ENCODE measurements around the gene UBE3B.
"Not testable (repeated sequence)": the region's sequence is repeated elsewhere in the genome, so short reads cannot be mapped to it uniquely, and the experiment has no call there.

The UBE3B gene

GRCh38 chr12:109439181-109439580 lies 38.3 kb upstream of the UBE3B start:
- H3K4me3 ChIP-seq (ENCODE audit: low read length), result no peak overlapping the region
- H3K27me3 ChIP-seq (ENCODE audit: control insufficient read depth, low read length), result no peaks in the 10 kb centered on the region
- H3F3A ChIP-seq (ENCODE audit: control insufficient read depth, insufficient read depth), result no peaks in the 10 kb centered on the region
- no peaks in the 10 kb centered on the region for H3K9me2 ChIP-seq (replicated peaks; ENCODE audit: control insufficient read depth, low read length)
- no peaks in the 10 kb centered on the region for H3K4me1 ChIP-seq (ENCODE audit: control insufficient read depth, low read length)
- no peak overlapping the region for H3K4me2 ChIP-seq (ENCODE audit: low read length)
- no peaks in the 10 kb centered on the region for H3K79me2 ChIP-seq (ENCODE audit: control insufficient read depth, low read length)
- no peaks in the 10 kb centered on the region for H4K20me1 ChIP-seq (ENCODE audit: control insufficient read depth, insufficient read depth, low read depth, low read length)
- H3K27ac ChIP-seq (ENCODE audit: low read depth, low read length), result no peak overlapping the region
- TF ChIP-seq CTCF (IDR thresholded peaks at IDR 0.05; ENCODE audit: low read depth, low read length, poor library complexity, severe bottlenecking) (no peak), EZH2phosphoT487 (IDR thresholded peaks at IDR 0.05; ENCODE audit: borderline replicate concordance, low read length) (no peak)
- no peaks in the 10 kb centered on the region for H3K9me3 ChIP-seq (ENCODE audit: control insufficient read depth, insufficient read depth, low read length)
- H3K36me3 ChIP-seq (ENCODE audit: control insufficient read depth, low read length), result no peaks in the 10 kb centered on the region

GRCh38 chr12:109439951-109440350 lies 37.5 kb upstream of the UBE3B start:
- not testable (repeated sequence) for H4K20me1 ChIP-seq (ENCODE audit: control insufficient read depth, insufficient read depth, low read depth, low read length); H3K4me2 ChIP-seq (ENCODE audit: low read length)

GRCh38 chr12:109440851-109441490 lies 36.5 kb upstream of the UBE3B start:
- Histone ChIP-seq H3K4me1 (ENCODE audit: control insufficient read depth, low read length) (no peaks in the 10 kb centered on the region), H3F3A (ENCODE audit: control insufficient read depth, insufficient read depth) (no peaks in the 10 kb centered on the region), H3K27ac (ENCODE audit: low read depth, low read length) (no peak overlapping the region), H3K79me2 (ENCODE audit: control insufficient read depth, low read length) (no peaks in the 10 kb centered on the region), H3K4me2 (ENCODE audit: low read length) (no peak overlapping the region), H3K9me3 (ENCODE audit: control insufficient read depth, insufficient read depth, low read length) (no peaks in the 10 kb centered on the region), H3K27me3 (ENCODE audit: control insufficient read depth, low read length) (no peaks in the 10 kb centered on the region), H3K4me3 (ENCODE audit: low read length) (no peak overlapping the region), H4K20me1 (ENCODE audit: control insufficient read depth, insufficient read depth, low read depth, low read length) (no peaks in the 10 kb centered on the region), H3K36me3 (ENCODE audit: control insufficient read depth, low read length) (no peaks in the 10 kb centered on the region), H3K9me2 (replicated peaks; ENCODE audit: control insufficient read depth, low read length) (no peaks in the 10 kb centered on the region)
- no peak for TF ChIP-seq CTCF (IDR thresholded peaks at IDR 0.05; ENCODE audit: low read depth, low read length, poor library complexity, severe bottlenecking)

More at GRCh38 chr12:109439951-109440350, 37.5 kb upstream of the UBE3B start:
- not testable (repeated sequence) for H3K36me3 ChIP-seq (ENCODE audit: control insufficient read depth, low read length); H3K27ac ChIP-seq (ENCODE audit: low read depth, low read length); H3K79me2 ChIP-seq (ENCODE audit: control insufficient read depth, low read length); H3K4me3 ChIP-seq (ENCODE audit: low read length); H3K27me3 ChIP-seq (ENCODE audit: control insufficient read depth, low read length); H3F3A ChIP-seq (ENCODE audit: control insufficient read depth, insufficient read depth); H3K9me3 ChIP-seq (ENCODE audit: control insufficient read depth, insufficient read depth, low read length); H3K9me2 ChIP-seq (replicated peaks; ENCODE audit: control insufficient read depth, low read length); H3K4me1 ChIP-seq (ENCODE audit: control insufficient read depth, low read length)

GRCh38 chr12:109443794-109444193 lies 33.6 kb upstream of the UBE3B start:
- no peaks in the 10 kb centered on the region for H3K4me1 ChIP-seq (ENCODE audit: control insufficient read depth, low read length)
- H3F3A ChIP-seq (ENCODE audit: control insufficient read depth, insufficient read depth), result no peaks in the 10 kb centered on the region
- no peaks in the 10 kb centered on the region for H3K9me3 ChIP-seq (ENCODE audit: control insufficient read depth, insufficient read depth, low read length)
- no peak overlapping the region for H3K27ac ChIP-seq (ENCODE audit: low read depth, low read length)
- H3K4me3 ChIP-seq (ENCODE audit: low read length), result no peak overlapping the region
- H3K4me2 ChIP-seq (ENCODE audit: low read length), result no peak overlapping the region
- no peak for TF ChIP-seq EZH2phosphoT487 (IDR thresholded peaks at IDR 0.05; ENCODE audit: borderline replicate concordance, low read length)
- TF ChIP-seq CTCF (IDR thresholded peaks at IDR 0.05; ENCODE audit: low read depth, low read length, poor library complexity, severe bottlenecking), result no peak
- H3K36me3 ChIP-seq (ENCODE audit: control insufficient read depth, low read length), result peaks cover 7% of the 10 kb centered on the region; the same call in 1 of the 2 replicates
- no peaks in the 10 kb centered on the region for H3K79me2 ChIP-seq (ENCODE audit: control insufficient read depth, low read length)
- H3K27me3 ChIP-seq (ENCODE audit: control insufficient read depth, low read length), result no peaks in the 10 kb centered on the region
- no peaks in the 10 kb centered on the region for H3K9me2 ChIP-seq (replicated peaks; ENCODE audit: control insufficient read depth, low read length)
- 0 out of 2 replicates have a peak, but pooled peaks cover 3% of the 10 kb centered on the region for H4K20me1 ChIP-seq (ENCODE audit: control insufficient read depth, insufficient read depth, low read depth, low read length)

Measured in DOHH2 (cell line).